Stimulated activated CD8-positive, alpha-beta memory T cell treated with anti-CD3 and anti-CD28 coated beads, Interleukin-7, amount 100 ng/mL, for 4 hours (primary cell): ENCODE measurements around the gene TPCN2.
"Not testable (repeated sequence)": the region's sequence is repeated elsewhere in the genome, so short reads cannot be mapped to it uniquely, and the experiment has no call there.

Experiments used
- DNase-seq, 2 donors: peaks; one replicate each; pipeline ENCODE4 v3.0.0-alpha.2; 2020; ENCODE audit warnings: low read depth in 2 of 2

TPCN2 gene

DNA sequence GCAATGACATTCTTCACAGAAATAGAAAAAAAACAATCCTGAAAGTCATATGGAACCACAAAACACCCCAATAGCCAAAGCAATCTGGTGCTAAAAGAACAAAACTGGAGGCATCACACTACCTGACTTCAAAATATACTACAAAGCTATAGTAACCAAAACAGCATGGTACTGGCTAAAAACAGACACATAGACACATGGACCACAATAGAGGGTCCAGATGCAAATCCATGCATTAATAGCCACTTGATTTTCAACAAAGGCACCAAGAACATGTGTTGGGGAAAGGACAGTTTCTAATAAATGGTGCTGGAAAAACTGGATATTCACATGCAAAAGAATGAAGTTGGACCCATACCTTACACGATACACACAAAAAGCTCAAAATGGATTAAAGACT lies 79.2 kb downstream of the TPCN2 start:
- no peak for DNase-seq

DNA sequence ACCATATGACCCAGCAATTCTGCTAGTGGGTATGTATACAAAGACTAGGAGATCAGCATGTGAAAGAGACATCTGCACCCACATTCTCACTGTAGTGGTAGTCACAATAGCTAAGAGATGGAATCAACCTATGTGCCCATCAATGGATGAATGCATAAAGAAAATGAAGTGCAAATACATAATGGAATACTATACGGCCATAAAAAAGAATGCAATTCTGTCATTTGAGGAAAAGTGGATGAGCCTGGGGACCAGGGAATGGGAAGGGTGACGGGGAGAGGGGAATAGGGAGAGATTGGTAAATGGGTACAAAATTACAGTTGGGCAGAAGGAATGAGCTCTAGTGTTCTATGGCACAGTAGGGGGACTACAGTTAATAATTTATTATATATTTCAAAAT lies 80.3 kb downstream of the TPCN2 start:
- DNase-seq: no peak

DNA sequence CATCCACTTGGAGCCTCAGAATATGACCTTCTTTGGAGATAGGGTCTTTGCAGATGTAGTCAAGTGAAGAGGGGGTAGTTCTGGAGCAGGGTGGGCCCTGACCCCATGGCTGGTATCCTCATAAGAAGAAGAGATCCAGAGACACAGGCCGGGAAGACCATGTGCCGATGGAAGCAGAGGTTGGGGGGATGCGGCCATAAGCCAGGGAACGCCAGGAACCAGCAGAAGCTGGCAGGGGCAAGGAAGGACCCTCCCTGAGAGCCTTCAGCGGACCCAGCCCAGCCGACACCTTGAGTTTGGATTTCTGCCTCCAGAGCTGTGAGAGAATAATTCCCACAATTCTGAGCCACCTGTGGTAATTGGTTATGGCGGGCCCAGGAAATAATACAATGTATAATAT lies 80.9 kb downstream of the TPCN2 start:
- no peak for DNase-seq

DNA sequence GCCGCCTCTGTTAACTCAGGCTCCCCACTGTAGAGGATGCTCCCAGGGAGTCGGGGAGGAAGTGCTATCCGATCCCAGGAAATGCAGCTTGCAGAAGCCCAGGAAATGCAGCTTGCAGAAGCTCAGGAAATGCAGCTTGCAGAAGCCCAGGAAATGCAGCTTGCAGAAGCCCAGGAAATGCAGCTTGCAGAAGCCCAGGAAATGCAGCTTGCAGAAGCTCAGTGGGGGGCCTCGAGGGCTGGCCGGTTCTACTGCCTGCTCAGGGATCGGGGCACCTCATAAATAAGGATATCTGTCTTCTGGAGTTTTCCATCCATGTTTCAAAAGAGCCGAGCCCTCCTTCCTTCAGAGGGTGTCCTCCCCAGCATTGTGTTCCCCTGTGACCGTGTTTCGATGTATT lies 81.9 kb downstream of the TPCN2 start:
- no peak for DNase-seq

DNA sequence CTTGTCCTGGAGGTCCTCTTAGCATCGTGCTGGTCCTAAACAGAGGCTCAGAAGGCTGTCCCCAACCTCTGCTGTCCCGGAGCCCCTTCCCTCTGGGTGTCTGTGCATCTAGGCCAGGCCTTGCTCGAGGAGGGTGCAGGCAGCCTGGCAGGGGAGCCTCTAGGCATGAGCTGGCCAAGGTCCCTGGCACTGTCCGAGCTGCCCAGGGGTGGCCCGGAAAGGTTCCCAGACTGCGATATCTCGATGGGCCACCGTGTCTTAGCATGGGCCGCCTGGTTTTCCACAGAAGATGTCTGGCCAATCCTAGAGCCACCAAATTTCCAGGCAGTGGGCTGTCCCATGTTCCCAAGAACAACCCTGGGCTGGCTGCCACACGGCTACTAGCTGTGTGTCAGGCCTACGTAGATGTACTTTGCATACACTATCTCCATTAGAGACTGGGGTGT lies 82.4 kb downstream of the TPCN2 start:
- no peak for DNase-seq

DNA sequence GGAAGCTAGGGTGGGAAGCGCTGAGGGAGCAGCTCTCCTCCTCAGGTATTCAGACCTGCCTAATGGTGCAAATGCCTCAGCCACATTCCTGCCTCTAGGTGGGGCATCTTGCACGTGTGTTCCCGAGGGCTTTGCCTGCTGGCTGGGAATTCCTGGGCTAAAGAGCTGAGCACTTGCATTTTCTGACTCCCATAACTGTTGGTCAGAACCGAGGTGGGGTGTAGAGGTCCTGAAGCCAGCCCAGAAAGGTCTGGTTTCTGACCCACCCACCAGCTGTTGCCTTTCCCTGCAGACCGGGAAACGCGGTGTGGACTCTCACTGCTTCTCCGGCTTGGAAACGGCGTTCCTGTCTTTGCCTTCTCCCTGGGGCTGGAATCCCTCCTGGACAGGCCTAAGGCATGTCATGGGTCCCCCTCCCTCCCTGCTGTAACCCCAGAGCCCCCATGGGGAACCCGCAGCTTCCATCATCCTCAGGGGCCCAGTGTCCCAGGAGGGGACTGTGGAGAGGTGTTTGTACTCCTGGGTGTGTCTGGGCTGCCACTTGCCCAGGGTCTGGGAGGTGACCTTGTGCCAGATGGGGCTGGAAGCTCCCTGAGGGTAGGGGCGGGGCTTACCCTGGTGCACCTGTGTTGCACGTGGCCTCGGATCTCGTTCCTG lies 83.0 kb downstream of the TPCN2 start:
- DNase-seq: no peak

DNA sequence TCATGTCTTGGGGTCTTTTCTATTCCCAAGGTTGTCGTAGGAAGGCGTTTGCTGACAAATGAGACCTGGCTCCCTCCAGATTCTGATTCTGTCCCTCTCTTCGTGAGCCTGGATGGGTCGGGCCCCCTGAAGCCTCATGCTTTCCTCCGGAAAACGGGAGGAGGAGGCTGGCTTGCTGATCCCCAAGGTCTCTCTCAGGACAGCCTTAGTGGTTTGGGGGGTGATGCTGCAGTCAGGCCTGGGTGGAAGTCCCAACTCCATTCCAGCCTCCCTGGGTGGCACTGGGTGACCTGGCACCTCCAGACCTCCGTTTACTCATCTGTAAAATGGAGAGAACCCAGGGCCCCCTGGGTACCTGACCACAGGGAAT lies 83.6 kb downstream of the TPCN2 start:
- DNase-seq: no peak

DNA sequence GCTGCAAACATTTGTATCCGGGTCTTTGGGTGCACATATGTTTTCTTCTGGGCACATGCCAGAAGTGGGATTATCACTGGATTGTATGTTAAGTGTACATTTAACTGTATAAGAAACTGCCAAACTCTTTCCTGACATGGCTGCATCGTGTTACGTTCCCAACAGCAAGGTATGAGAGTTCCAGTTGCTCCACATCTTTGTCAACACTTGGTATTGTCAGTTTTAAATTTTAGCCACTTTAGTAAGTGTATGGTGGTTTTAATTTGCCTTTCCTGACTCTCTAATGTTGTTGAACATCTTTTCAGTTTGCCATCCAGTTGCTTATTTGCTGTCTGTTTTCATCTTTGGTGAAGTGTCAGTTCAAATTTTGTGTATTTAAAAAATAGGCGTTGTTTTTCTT lies 84.5 kb downstream of the TPCN2 start:
- no peak for DNase-seq

DNA sequence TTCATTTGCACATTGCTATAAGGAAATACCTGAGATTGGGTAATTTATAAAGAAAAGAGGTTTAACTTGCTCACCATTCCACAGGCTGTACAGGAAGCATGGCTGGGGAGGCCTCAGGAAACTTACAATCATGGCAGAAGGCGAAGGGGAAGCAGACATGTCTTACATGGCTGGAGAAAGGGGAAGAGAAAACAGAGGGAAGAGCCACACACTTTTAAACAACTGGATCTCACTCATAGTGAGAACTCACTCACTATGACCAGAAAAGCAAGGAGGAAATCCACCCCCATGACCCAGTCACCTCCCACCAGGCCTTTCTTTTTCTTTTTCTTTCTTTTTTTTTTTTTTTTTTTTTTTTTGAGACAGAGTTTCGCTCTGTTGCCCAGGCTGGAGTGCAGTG lies 85.5 kb downstream of the TPCN2 start:
- not testable (repeated sequence) for DNase-seq

DNA sequence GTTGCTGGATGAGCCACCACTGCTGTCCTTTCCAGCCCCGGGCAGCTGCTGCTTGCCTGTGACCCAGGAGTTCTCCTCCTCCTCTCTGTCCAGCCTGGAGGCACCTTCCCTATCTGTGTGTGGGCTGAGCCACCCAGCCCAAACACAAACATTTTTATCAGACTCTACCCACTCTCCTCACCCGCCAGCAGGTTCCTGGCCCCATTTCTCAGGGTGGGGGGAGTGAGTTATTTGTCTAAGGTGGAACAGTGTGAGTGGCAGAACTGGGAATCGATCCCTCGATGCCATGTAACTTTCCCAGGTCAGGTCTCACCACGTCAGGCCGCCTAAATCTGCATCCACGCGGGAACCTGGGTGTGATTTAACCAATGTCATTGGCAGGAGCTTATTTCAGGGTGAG lies 86.2 kb downstream of the TPCN2 start:
- no peak for DNase-seq

DNA sequence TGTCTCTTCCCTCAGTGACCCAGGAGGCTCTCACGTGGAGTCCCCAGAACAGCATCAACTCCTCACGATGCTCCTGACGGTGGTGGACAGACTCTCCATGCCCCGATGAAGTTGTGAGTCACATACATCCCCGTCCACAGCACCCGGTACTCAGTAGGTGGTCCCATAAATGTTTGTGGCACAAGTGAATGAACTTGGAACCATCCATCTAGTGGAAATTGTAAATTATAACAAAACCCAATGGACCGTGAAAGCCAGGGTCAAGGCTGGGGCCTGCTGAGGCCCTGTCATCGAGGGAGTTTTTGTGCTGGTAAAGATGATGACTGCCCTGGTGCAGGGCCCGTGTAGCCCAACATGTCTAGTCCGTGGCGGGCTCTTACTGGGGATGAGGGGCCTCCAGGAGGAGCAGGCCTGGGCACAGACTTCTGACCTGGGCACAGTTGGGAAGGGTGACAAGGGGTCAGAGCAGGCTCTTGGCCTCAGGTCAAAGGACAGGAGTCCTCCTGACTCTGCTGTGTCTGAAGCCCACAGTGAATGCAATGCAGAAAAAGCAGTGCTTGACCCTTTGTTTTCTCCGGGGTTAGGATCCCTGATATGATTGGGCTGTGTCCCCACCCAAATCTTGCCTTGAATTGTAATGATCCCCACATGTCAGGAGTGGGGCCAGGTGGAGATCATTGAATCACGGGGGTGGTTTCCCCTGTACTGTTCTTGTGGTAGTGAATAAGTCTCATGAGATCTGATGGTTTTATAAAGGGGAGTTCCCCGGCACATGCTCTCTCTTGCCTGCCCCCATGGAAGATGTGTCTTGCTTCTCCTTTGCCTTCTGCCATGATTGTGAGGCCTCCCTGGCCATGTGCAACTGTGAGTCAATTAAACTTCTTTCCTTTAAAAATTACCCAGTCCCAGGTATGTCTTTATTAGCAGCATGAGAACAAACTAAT lies 87.0 kb downstream of the TPCN2 start:
- no peak for DNase-seq

DNA sequence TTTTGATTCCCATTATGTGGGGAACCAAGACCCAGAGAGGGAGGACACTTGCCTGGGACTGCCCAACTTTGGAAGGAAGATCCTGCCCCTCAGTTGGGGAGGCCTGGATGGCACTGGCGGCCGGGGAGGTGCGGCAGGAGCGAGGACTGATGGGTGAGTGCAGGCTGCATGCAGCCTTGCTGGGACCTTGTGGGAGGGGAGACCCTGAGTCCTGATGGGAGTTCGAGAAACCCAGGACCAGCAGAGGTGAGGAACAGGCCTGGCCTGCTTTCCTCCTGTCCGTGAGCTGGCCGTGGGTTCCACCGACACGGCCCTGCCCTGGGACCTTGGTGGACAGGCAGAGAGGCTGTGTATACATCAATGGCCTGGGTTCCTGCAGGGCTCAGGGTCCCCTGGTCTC lies 87.7 kb downstream of the TPCN2 start:
- no peak for DNase-seq

DNA sequence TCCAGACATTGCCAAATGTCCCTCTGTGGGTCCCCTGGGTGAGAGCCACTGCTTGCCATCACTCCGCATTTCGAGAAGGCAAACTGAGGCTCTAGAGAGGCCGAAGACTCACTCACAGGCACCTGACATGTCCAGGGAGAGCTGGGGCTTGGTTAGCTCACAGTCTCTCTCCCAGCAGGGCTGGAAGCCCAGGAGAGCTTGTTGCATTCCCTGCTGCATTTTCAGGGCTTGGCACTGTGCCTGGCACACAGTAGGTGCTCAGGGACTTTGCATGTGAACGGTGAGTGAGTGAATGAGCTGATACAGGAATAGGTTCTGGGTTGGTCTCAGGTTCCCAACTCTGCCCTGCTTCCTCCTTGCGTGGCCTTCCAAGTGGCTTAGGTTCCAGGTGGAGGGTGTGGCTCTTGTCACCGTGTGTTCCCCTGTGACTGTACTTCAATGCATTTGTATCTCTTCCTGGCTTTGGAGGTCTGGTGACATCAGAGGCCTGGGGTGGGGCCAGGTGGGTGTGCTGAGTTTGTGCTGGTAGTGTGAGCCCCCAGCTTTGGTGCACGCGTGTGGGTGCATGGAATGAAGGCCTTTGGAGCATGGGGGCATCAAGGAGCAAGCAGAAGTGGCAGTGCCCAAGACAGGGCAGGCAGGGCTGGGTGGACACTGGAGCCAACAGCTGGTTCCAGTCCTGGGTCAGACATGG lies 88.6 kb downstream of the TPCN2 start:
- no peak for DNase-seq

DNA sequence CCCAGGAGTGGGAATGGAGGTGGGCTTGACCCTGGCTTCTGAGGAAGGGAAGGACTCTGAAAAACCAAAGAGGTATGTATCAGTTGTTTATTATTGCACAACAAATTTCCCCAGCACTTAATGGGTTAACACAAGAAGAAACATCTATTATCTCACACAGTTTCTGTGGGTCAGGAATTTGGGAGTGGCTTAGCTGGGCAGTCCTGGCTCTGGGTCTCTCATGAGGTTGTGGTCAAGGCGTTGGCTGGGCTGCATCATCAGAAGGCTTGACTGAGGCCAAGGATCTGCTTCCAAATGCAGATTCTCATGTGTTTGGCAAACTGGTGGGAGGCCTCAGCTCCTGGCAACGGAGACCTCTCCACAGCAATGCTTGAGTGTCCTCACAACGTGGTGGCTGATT lies 89.5 kb downstream of the TPCN2 start:
- DNase-seq: no peak

DNA sequence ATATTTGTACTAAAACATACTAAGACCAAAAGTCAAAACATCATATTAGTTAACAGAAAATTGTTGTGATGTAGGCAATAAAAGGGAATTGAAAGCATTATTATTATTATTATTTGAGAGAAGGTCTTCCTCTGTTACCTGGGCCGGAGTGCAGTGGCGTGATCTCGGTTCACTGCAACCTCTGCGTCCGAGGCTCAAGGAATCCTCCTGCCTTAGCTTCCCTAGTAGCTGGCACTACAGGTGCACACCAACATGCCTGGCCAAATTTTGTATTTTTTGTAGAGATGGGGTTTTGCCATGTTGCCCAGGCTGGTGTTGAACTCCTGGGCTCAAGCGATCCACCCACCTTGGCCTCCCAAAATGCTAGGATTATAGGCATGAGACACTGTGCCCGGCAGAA lies 91.4 kb downstream of the TPCN2 start:
- not testable (repeated sequence) for DNase-seq

DNA sequence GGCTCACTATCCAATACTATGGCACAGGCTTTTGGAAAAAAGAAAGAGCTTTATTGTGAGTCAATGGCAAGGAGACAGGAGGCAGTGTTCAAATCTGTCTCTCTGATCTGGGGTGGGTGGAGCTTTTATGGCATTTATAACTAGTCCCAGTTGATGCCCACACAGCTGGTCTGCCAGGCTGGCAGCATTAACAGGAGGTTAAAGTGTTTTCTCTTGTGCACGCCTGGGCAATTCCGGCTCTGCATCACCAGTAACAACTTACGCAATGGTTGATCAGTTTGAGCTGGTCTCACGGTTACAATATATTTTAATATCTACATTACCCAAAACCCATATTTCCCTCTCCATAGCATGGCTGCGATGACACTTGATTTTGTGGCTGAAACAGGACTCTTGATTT lies 91.9 kb downstream of the TPCN2 start:
- no peak for DNase-seq

DNA sequence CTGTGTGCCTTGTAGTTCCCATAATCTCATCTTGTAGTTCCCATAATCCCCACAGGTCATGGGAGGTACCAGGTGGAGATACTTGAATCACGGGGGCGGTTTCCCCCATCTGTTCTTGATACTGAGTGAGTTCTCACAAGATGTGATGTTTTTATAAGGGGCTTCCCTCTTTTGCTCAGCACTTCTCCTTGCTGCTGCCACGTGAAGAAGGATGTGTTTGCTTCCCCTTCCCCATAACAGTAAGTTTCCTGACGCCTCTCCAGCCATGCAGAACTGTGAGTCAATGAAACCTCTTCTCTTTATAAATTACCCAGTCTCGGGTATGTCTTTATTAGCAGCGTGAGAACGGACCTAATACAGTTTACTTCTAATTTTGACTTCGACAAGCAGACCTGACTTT lies 93.0 kb downstream of the TPCN2 start:
- DNase-seq: no peak

DNA sequence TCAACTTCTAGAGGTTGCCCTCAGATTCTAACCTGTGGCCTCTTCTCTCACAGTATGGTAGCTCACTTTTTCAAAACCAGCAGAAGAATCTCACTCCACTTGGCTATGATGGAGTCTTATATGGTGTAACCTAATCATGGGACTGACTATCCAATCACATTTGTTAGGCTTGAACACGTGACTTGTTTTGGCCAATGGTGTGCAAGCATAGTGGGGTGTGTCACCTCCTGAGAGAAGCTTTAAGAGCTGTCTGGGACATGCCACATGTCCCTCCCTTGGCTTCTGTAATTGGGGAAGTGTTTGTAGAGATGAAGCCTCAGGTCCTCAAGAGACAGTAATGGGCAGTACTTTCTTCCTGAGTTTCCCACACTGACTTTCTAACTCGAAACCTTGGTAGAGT lies 94.2 kb downstream of the TPCN2 start:
- no peak for DNase-seq

DNA sequence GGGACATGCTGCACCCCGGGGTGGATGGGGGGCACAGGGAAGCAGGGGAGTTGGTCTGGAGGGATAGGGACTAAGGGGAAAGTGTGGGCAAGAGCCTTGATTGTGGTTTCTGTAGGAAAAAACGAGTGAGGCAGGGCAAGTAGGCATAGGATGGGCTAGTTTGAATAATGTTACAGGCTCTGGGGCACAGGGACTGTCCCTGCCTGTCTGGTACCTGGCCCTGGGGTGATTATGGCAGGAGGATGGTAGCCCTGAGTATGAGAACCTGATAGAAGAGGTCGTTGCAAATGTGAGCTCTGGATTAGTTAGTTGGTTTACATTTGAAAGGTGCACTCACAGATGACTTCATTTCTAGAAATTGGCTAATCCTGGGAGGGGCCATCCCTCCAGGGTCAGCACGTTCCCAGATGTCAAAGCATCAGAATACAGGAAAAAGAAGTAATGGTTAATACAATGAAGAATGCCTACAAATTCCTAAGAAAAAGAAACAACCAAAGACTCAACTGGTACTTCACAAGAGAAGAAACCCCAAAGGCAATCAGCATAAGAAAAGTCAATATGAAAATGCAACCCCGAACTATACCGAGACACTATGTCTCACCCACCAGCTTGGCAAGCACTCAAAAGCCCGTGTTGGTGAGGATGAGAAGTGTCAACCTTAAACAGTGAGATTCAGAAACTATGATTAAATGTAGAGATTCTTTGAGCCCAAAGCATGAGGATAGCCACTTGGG lies 95.8 kb downstream of the TPCN2 start:
- DNase-seq: no peak

DNA sequence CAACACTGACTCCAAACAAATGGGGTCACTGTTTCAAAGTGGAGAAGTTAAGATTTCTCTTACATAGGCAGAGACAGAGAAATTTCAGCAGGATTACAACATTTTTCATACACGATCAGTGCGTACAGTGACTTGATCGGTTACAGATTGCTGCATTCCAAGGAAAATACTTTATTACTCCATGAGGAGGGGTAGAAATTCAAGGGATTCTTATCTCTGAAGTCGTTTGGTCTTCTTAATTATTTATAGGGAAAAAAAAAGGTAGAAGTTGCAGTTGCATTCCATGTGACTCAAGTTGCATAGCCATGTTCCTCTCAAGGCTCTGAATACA lies 96.3 kb downstream of the TPCN2 start:
- DNase-seq: no peak

DNA sequence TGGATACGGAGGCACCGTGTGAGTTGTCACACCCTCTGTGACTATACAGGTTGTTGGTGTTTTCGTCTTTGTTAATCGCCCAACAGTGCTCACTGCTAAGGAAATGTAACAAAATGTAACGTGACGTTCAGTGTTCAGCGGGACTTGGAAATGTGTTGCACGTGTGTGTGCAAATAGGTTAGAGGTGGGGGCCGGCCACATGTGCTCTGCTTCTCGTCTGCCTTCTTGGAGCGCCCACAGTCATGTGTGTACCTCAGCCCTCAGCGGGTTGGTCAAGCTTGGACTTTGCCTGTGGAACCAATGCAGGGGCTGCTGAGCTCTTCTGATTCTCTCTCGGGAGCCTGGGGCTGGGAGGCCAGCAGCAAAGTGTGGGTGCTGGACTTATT lies 99.6 kb downstream of the TPCN2 start:
- no peak for DNase-seq

DNA sequence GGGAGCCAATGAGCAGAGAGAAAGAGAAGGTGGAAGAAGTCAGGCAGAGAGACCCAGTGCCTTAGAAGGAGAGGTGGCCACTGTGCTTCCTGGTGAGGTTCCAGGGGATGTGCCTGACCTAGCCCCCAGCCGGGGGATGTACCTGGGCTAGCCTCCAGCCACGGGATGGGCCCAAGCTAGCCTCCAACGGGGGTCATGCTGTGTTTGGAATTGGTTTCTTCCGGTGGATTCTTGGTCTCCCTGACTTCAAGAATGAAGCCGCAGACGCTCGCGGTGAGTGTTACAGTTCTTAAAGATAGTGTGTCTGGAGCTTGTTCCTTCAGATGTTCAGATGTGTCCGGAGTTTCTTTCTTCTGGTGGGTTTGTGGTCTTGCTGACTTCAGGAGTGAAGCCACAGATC lies 100.1 kb downstream of the TPCN2 start:
- DNase-seq: no peak
